Measurements from ENCODE around the gene TCP11.

- TF ChIP-seq, protein P1, sequence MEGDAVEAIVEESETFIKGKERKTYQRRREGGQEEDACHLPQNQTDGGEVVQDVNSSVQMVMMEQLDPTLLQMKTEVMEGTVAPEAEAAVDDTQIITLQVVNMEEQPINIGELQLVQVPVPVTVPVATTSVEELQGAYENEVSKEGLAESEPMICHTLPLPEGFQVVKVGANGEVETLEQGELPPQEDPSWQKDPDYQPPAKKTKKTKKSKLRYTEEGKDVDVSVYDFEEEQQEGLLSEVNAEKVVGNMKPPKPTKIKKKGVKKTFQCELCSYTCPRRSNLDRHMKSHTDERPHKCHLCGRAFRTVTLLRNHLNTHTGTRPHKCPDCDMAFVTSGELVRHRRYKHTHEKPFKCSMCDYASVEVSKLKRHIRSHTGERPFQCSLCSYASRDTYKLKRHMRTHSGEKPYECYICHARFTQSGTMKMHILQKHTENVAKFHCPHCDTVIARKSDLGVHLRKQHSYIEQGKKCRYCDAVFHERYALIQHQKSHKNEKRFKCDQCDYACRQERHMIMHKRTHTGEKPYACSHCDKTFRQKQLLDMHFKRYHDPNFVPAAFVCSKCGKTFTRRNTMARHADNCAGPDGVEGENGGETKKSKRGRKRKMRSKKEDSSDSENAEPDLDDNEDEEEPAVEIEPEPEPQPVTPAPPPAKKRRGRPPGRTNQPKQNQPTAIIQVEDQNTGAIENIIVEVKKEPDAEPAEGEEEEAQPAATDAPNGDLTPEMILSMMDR (IDR thresholded peaks at IDR 0.05) = no peak
- no peak for TF ChIP-seq EZH2 (IDR thresholded peaks at IDR 0.05; ENCODE audit: borderline replicate concordance, insufficient read depth, low read depth, low read length, poor library complexity, severe bottlenecking)
Measured at GRCh38 chr6:35140639-35141006, 516 bp downstream of the TCP11 start.

Measured in B cell (primary cell).